Measurements from ENCODE around the gene NDEL1. TPM values are rescaled to one million over a fixed set of nuclear protein-coding genes. Genes with fewer than 3 reads are reported as not detected.

NDEL1 gene
- total RNA-seq, 1 experiment from 2014 or later: 34.7 TPM

- TF ChIP-seq ZNF671 (CRISPR knock-in tag; IDR thresholded peaks at IDR 0.05): no peak
- no peak for TF ChIP-seq MYBL2 (CRISPR knock-in tag; IDR thresholded peaks at IDR 0.05)
- TF ChIP-seq NR3C1 (CRISPR knock-in tag; conservative IDR thresholded peaks at IDR 0.05; ENCODE audit: low read depth): no peak
- TF ChIP-seq GRHL2 (CRISPR knock-in tag; IDR thresholded peaks at IDR 0.05; ENCODE audit: insufficient replicate concordance, severe bottlenecking): no peak
- TF ChIP-seq, protein P1, sequence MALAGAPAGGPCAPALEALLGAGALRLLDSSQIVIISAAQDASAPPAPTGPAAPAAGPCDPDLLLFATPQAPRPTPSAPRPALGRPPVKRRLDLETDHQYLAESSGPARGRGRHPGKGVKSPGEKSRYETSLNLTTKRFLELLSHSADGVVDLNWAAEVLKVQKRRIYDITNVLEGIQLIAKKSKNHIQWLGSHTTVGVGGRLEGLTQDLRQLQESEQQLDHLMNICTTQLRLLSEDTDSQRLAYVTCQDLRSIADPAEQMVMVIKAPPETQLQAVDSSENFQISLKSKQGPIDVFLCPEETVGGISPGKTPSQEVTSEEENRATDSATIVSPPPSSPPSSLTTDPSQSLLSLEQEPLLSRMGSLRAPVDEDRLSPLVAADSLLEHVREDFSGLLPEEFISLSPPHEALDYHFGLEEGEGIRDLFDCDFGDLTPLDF (CRISPR knock-in tag; IDR thresholded peaks at IDR 0.05): no peak
These were observed 30.8 kb downstream of the NDEL1 start (continued) for GRCh38 chr17:8466456-8466855.

DNA sequence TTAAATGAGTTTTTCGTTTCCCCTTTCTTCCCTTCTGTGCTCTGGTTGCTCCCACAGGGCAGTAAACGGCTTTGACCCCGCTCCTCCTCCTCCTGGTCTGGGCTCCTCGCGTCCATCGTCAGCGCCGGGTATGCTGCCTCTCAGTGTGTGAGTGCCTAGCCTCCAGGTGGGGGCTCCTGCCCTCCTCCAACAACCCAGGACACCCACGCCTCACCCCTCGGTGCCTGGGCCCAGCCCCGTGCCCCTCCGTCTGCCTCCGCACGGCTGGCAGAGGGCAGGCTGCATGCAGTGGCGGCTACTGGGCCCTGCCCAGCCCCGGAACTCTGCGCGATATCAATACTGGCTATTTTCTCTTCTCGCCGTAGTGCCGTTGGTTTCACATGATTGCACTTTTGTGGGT lies 31.2 kb downstream of the NDEL1 start:
- TF ChIP-seq OVOL2 (CRISPR knock-in tag; IDR thresholded peaks at IDR 0.05; ENCODE audit: borderline replicate concordance) (no peak), JAZF1 (CRISPR knock-in tag; IDR thresholded peaks at IDR 0.05) (no peak), ETV6 (CRISPR knock-in tag; IDR thresholded peaks at IDR 0.05) (no peak), AR (CRISPR knock-in tag; IDR thresholded peaks at IDR 0.05) (no peak)
- TF ChIP-seq, protein P2, sequence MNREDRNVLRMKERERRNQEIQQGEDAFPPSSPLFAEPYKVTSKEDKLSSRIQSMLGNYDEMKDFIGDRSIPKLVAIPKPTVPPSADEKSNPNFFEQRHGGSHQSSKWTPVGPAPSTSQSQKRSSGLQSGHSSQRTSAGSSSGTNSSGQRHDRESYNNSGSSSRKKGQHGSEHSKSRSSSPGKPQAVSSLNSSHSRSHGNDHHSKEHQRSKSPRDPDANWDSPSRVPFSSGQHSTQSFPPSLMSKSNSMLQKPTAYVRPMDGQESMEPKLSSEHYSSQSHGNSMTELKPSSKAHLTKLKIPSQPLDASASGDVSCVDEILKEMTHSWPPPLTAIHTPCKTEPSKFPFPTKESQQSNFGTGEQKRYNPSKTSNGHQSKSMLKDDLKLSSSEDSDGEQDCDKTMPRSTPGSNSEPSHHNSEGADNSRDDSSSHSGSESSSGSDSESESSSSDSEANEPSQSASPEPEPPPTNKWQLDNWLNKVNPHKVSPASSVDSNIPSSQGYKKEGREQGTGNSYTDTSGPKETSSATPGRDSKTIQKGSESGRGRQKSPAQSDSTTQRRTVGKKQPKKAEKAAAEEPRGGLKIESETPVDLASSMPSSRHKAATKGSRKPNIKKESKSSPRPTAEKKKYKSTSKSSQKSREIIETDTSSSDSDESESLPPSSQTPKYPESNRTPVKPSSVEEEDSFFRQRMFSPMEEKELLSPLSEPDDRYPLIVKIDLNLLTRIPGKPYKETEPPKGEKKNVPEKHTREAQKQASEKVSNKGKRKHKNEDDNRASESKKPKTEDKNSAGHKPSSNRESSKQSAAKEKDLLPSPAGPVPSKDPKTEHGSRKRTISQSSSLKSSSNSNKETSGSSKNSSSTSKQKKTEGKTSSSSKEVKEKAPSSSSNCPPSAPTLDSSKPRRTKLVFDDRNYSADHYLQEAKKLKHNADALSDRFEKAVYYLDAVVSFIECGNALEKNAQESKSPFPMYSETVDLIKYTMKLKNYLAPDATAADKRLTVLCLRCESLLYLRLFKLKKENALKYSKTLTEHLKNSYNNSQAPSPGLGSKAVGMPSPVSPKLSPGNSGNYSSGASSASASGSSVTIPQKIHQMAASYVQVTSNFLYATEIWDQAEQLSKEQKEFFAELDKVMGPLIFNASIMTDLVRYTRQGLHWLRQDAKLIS (CRISPR knock-in tag; IDR thresholded peaks at IDR 0.05; ENCODE audit: borderline replicate concordance): no peak
- TF ChIP-seq, protein P1 (CRISPR knock-in tag; IDR thresholded peaks at IDR 0.05): no peak
- H3K36me3 Mint-ChIP-seq: peaks cover 9% of the 10 kb centered on the region
- H3K4me3 Mint-ChIP-seq: no peak overlapping the region
- DNase-seq (ENCODE audit: low spot score): no peak
- no peak for ATAC-seq
- CTCF ChIA-PET: no interaction called here
- H3K27me3 Mint-ChIP-seq (ENCODE audit: low read depth): no peaks in the 10 kb centered on the region
- no peak overlapping the region for H3K27ac Mint-ChIP-seq
- POLR2A ChIA-PET: no interaction called here
- no peaks in the 10 kb centered on the region for H3K9me3 Mint-ChIP-seq
- H3K4me1 Mint-ChIP-seq: 0 out of 2 replicates have a peak, but pooled peaks cover 5% of the 10 kb centered on the region

GRCh38 chr17:8467527-8467926 lies 31.8 kb downstream of the NDEL1 start:
- H3K9me3 Mint-ChIP-seq: no peaks in the 10 kb centered on the region
- POLR2A ChIA-PET: no interaction called here
- H3K4me1 Mint-ChIP-seq: 0 out of 2 replicates have a peak, but pooled peaks cover 5% of the 10 kb centered on the region
- ATAC-seq: no peak
- no peak for DNase-seq (ENCODE audit: low spot score)
- no peaks in the 10 kb centered on the region for H3K27me3 Mint-ChIP-seq (ENCODE audit: low read depth)
- no peak overlapping the region for H3K27ac Mint-ChIP-seq
- no peak overlapping the region for H3K4me3 Mint-ChIP-seq
- CTCF ChIA-PET: no interaction called here
- peaks cover 9% of the 10 kb centered on the region; the same call in 1 of the 2 replicates for H3K36me3 Mint-ChIP-seq
- TF ChIP-seq, protein P3, sequence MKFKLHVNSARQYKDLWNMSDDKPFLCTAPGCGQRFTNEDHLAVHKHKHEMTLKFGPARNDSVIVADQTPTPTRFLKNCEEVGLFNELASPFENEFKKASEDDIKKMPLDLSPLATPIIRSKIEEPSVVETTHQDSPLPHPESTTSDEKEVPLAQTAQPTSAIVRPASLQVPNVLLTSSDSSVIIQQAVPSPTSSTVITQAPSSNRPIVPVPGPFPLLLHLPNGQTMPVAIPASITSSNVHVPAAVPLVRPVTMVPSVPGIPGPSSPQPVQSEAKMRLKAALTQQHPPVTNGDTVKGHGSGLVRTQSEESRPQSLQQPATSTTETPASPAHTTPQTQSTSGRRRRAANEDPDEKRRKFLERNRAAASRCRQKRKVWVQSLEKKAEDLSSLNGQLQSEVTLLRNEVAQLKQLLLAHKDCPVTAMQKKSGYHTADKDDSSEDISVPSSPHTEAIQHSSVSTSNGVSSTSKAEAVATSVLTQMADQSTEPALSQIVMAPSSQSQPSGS (CRISPR knock-in tag; IDR thresholded peaks at IDR 0.05; ENCODE audit: borderline replicate concordance, low read depth): no peak
- TF ChIP-seq HMGXB4 (CRISPR knock-in tag; IDR thresholded peaks at IDR 0.05) (no peak), ATF6 (CRISPR knock-in tag; IDR thresholded peaks at IDR 0.05) (no peak), ZNF263 (CRISPR knock-in tag; IDR thresholded peaks at IDR 0.05; ENCODE audit: low read depth) (no peak)

Measured in WTC11 (cell line).